Measurements from ENCODE around the gene CXCL1. TPM values are rescaled to one million over a fixed set of nuclear protein-coding genes. Genes with fewer than 3 reads are reported as not detected.
"Not testable (repeated sequence)": the region's sequence is repeated elsewhere in the genome, so short reads cannot be mapped to it uniquely, and the experiment has no call there.

Gene CXCL1
- total RNA-seq, 1 experiment from 2014 or later, result 267 TPM

DNA sequence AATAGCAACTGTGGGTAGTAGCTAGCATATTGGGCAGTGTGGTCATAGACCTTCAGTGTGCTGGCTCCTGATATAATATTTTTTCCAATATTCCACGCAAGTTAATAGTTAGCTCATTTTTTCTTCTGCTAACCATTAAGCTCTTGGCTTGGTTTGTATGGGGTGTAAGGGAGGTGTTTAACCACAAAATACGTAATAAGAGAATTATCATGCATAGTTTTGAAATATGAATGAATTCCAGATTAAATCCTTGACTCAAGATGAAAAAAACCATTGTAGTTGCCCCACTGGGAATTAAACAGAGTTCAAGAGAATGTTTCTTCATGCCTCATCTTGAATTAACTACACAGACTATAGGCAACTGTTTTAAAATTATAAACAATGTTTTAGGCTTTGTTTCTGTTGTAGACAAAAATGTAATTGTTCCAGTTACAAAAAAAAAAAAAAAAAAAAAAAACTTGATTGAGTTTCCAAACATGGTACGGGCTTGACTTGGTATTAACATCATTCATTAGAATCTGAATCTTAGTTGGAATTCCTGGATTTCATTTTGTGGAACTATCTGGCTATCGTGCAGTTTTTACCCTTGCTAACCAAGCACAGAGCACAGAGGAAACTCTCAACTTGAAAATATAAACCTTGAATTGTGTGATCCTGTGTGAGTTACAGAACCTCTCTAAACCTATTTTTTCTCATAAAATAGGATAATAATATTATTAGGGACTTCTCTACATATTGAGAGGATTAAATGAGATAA lies 28.4 kb downstream of the CXCL1 start:
- no peak for DNase-seq
- no peak overlapping the region for H3K4me2 ChIP-seq (ENCODE audit: low read length)
- POLR2A ChIA-PET (ENCODE audit: unreplicated experiment), result interaction anchor here (0.6 kb wide), 1 partner anchor 94 kb away, joined by 4 read pairs; no protein-coding TSS in a partner anchor

DNA sequence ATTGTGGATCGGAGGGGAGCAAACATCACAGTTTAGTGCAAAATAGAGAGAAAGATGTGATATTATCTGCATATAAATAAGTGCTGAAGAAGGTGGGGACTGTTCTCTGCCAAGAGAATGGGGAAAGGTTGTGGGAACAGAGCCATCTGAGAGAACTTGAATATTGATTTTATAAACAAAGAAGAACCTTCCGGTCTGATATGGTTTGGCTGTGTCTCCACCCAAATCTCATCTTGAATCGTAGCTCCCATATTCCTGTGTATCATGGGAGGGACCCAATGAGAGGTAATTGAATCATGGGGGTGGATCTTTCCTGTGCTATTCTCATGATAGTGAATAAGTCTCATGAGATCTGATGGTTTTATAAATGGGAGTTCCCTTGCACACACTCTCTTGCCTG lies 30.1 kb downstream of the CXCL1 start:
- H3F3A ChIP-seq (ENCODE audit: low read length, unreplicated experiment); intact Hi-C loops (cut with micrococcal nuclease): not testable (repeated sequence)

More for the DNA sequence above, 28.4 kb downstream of the CXCL1 start:
- no peaks in the 10 kb centered on the region for H3K79me2 ChIP-seq (ENCODE audit: low read length)
- BruUV-seq (replicated peaks), result no TSS peak
- ATAC-seq, result no peak
- CTCF ChIA-PET, result no interaction called here
- H3K9me2 ChIP-seq (replicated peaks; ENCODE audit: low read length), result 0 out of 2 replicates have a peak, but pooled peaks cover 4% of the 10 kb centered on the region
- no peak overlapping the region for H3K27ac ChIP-seq (ENCODE audit: low read length)
- TF ChIP-seq EZH2 (IDR thresholded peaks at IDR 0.05; ENCODE audit: low read length, unreplicated experiment) (no peak), EZH2phosphoT487 (IDR thresholded peaks at IDR 0.05; ENCODE audit: borderline replicate concordance, low read length) (no peak)
- TF ChIP-seq, protein P1, sequence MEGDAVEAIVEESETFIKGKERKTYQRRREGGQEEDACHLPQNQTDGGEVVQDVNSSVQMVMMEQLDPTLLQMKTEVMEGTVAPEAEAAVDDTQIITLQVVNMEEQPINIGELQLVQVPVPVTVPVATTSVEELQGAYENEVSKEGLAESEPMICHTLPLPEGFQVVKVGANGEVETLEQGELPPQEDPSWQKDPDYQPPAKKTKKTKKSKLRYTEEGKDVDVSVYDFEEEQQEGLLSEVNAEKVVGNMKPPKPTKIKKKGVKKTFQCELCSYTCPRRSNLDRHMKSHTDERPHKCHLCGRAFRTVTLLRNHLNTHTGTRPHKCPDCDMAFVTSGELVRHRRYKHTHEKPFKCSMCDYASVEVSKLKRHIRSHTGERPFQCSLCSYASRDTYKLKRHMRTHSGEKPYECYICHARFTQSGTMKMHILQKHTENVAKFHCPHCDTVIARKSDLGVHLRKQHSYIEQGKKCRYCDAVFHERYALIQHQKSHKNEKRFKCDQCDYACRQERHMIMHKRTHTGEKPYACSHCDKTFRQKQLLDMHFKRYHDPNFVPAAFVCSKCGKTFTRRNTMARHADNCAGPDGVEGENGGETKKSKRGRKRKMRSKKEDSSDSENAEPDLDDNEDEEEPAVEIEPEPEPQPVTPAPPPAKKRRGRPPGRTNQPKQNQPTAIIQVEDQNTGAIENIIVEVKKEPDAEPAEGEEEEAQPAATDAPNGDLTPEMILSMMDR (conservative IDR thresholded peaks at IDR 0.05; ENCODE audit: low read depth, low read length), result no peak
- no peaks in the 10 kb centered on the region for H4K20me1 ChIP-seq (ENCODE audit: low read length)
- no peak overlapping the region for H3K9ac ChIP-seq (ENCODE audit: low read length)
- intact Hi-C loops (cut with micrococcal nuclease), result no loop called here
- no peak overlapping the region for H3K4me3 ChIP-seq (ENCODE audit: low read length)
- H2AFZ ChIP-seq (ENCODE audit: low read length), result no peak overlapping the region
- no peaks in the 10 kb centered on the region for H3K27me3 ChIP-seq (ENCODE audit: low read length)
- no peaks in the 10 kb centered on the region for H3K9me3 ChIP-seq (ENCODE audit: low read length)
- H3K36me3 ChIP-seq (ENCODE audit: low read depth, low read length), result no peaks in the 10 kb centered on the region
- peaks cover 25% of the 10 kb centered on the region for H3K4me1 ChIP-seq (ENCODE audit: insufficient read depth, low read length)
- peaks cover 6% of the 10 kb centered on the region for H3F3A ChIP-seq (ENCODE audit: low read length, unreplicated experiment)

DNA sequence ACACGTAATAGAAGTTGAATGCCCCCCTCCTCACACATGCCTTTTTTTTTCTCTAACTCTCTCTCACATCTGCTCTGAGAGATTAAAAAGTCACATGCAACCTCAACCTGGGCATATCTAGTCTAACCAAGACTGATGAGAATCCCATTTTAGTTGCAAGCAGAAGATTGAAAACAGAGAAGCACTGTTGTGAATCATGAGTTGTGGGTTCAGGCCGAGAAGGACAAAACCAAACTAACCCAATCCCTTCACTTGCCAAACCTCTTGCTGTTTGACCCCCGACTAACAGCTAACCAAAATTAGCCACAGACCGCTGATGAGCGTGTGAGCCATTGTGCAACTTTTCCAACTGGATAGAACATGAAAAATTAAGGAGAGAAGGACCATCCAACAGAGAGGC lies 31.8 kb downstream of the CXCL1 start:
- TF ChIP-seq EZH2phosphoT487 (IDR thresholded peaks at IDR 0.05; ENCODE audit: borderline replicate concordance, low read length) (no peak), EZH2 (IDR thresholded peaks at IDR 0.05; ENCODE audit: low read length, unreplicated experiment) (no peak)
- TF ChIP-seq, protein P1 (conservative IDR thresholded peaks at IDR 0.05; ENCODE audit: low read depth, low read length), result no peak

More for the DNA sequence above, 30.1 kb downstream of the CXCL1 start:
- H3K79me2 ChIP-seq (ENCODE audit: low read length); H3K9me2 ChIP-seq (replicated peaks; ENCODE audit: low read length); H3K27me3 ChIP-seq (ENCODE audit: low read length); POLR2A ChIA-PET (ENCODE audit: unreplicated experiment); H2AFZ ChIP-seq (ENCODE audit: low read length); H4K20me1 ChIP-seq (ENCODE audit: low read length); CTCF ChIA-PET; H3K27ac ChIP-seq (ENCODE audit: low read length); H3K36me3 ChIP-seq (ENCODE audit: low read depth, low read length); H3K4me3 ChIP-seq (ENCODE audit: low read length); BruUV-seq (replicated peaks); DNase-seq; H3K4me2 ChIP-seq (ENCODE audit: low read length); H3K9me3 ChIP-seq (ENCODE audit: low read length); ATAC-seq; H3K9ac ChIP-seq (ENCODE audit: low read length): not testable (repeated sequence)
- H3K4me1 ChIP-seq (ENCODE audit: insufficient read depth, low read length), result peaks cover 30% of the 10 kb centered on the region

More for the DNA sequence above, 31.8 kb downstream of the CXCL1 start:
- POLR2A ChIA-PET (ENCODE audit: unreplicated experiment), result no interaction called here
- intact Hi-C loops (cut with micrococcal nuclease), result no loop called here
- H3K9me2 ChIP-seq (replicated peaks; ENCODE audit: low read length), result no peaks in the 10 kb centered on the region
- H3K4me2 ChIP-seq (ENCODE audit: low read length), result no peak overlapping the region
- H3K79me2 ChIP-seq (ENCODE audit: low read length), result no peaks in the 10 kb centered on the region
- DNase-seq, result no peak
- BruUV-seq (replicated peaks), result no TSS peak
- H3K9ac ChIP-seq (ENCODE audit: low read length), result no peak overlapping the region
- no peak for ATAC-seq
- no peaks in the 10 kb centered on the region for H3K9me3 ChIP-seq (ENCODE audit: low read length)
- no peak overlapping the region for H3K27ac ChIP-seq (ENCODE audit: low read length)
- no peaks in the 10 kb centered on the region for H4K20me1 ChIP-seq (ENCODE audit: low read length)
- peaks cover 15% of the 10 kb centered on the region for H3K4me1 ChIP-seq (ENCODE audit: insufficient read depth, low read length)
- no peaks in the 10 kb centered on the region for H3K36me3 ChIP-seq (ENCODE audit: low read depth, low read length)
- peaks cover 6% of the 10 kb centered on the region for H3F3A ChIP-seq (ENCODE audit: low read length, unreplicated experiment)
- no peak overlapping the region for H2AFZ ChIP-seq (ENCODE audit: low read length)
- CTCF ChIA-PET, result no interaction called here
- no peaks in the 10 kb centered on the region for H3K27me3 ChIP-seq (ENCODE audit: low read length)
- H3K4me3 ChIP-seq (ENCODE audit: low read length), result no peak overlapping the region
